Lower leg skin (tissue), 4 donors: ENCODE results near the gene ZNF219. TPM values are rescaled to one million over a fixed set of nuclear protein-coding genes. Genes with fewer than 3 reads are reported as not detected.

ENCODE experiments used
- DNase-seq, 2 donors: peaks; one replicate each; pipeline ENCODE4 v3.0.0-alpha.2; 2019; ENCODE audit warnings: low spot score in 2 of 2
- H3K4me3 ChIP-seq: fragments of 200-600 bp; sonication (generic); 2 replicates; pipeline ENCODE4 v1.5.1; 2017; ENCODE audit warnings: mild to moderate bottlenecking, low read depth; ENCODE audit not compliant: poor library complexity, severe bottlenecking
- CTCF ChIP-seq, 3 donors: fragments of 450-650 bp; IDR thresholded peaks; one replicate each; pipeline ENCODE4 v1.5.1; 2016; ENCODE audit warnings: antibody characterized with exemption in 3 of 3, mild to moderate bottlenecking in 3 of 3, moderate library complexity in 2 of 3
- POLR2A ChIP-seq, 2 donors: fragments of 450-650 bp; IDR thresholded peaks; one replicate each; pipeline ENCODE4 v1.6.1; 2016 to 2017; ENCODE audit warnings: antibody characterized with exemption in 2 of 2, mild to moderate bottlenecking in 1 of 2, moderate library complexity in 1 of 2
- WGBS, 2 donors: methylation state at CpG; one replicate each; pipeline ENCODE4 v1.1.5; 2018; 5-methylcytosine and 5-hydroxymethylcytosine counted together
- intact Hi-C: fragments of 100-400 bp; cut with DNase I; formaldehyde crosslinking; loops from one replicate; pipeline ENCODE4 v1.15.0; 2023; ENCODE audit warnings: low total_unique reads
- total RNA-seq, 4 donors: library from RNA; depleted of rRNA; stranded (reverse); fragments of >200 nt; gene quantifications; one replicate each; pipeline ENCODE4 v1.1.0, GENCODE V29; 2016

ZNF219 gene
- total RNA-seq, 4 donors from 2014 or later: 56.9 to 89.9 (median 82.2) TPM

- intact Hi-C loops: no loop called here
- H3K4me3 ChIP-seq: no peak overlapping the region
- TF ChIP-seq CTCF (IDR thresholded peaks at IDR 0.05): no peak
- no peak for TF ChIP-seq POLR2A (IDR thresholded peaks at IDR 0.05)
- DNase-seq: peak in 1 of 2 donors; percentile 80
- 34 to 52% methylated on average over 3 of the region's 3 CpGs for WGBS, 2 donors
Measured at GRCh38 chr14:21063479-21063878, 35.0 kb downstream of the ZNF219 start.

DNA sequence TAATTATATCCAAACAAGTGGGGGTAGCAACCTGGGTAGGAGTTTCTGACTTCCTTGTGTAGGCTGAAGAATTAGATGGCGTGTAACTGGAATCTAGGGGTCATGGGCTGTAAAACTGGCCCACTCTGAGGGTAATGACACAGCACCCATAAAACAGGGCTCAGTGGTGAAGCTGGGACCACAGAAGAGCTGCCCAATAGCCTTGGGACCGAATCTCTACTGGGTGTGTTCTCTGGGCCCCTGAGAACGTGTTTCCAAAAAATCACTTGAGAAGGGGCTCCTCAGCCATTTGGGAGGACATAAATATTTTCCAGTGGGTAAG, 37.1 kb downstream of the ZNF219 start:
- no peak for TF ChIP-seq POLR2A (IDR thresholded peaks at IDR 0.05)
- TF ChIP-seq CTCF (IDR thresholded peaks at IDR 0.05): no peak
- no peak overlapping the region for H3K4me3 ChIP-seq
- 83 to 94% methylated on average over 3 of the region's 3 CpGs for WGBS, 2 donors
- no peak for DNase-seq
- intact Hi-C loops: no loop called here

- DNase-seq: peak in 1 of 2 donors; percentile 10
- 74 to 80% methylated on average over 13 of the region's 13 CpGs for WGBS, 2 donors
- H3K4me3 ChIP-seq: no peak overlapping the region
- intact Hi-C loops: no loop called here
- no peak for TF ChIP-seq POLR2A (IDR thresholded peaks at IDR 0.05)
- no peak for TF ChIP-seq CTCF (IDR thresholded peaks at IDR 0.05)
Measured at GRCh38 chr14:21060614-21061346, 37.7 kb downstream of the ZNF219 start.

GRCh38 chr14:21059842-21060613, 38.4 kb downstream of the ZNF219 start:
- intact Hi-C loops: no loop called here
- H3K4me3 ChIP-seq: no peak overlapping the region
- WGBS, 2 donors: 62 to 63% methylated on average over 8 of the region's 8 CpGs
- peak in 1 of 2 donors; percentile 13 for DNase-seq
- TF ChIP-seq CTCF (IDR thresholded peaks at IDR 0.05): no peak
- no peak for TF ChIP-seq POLR2A (IDR thresholded peaks at IDR 0.05)

GRCh38 chr14:21058903-21059302, 39.6 kb downstream of the ZNF219 start:
- 89 to 94% methylated on average over 5 of the region's 5 CpGs for WGBS, 2 donors
- TF ChIP-seq CTCF (IDR thresholded peaks at IDR 0.05): no peak
- no peak for TF ChIP-seq POLR2A (IDR thresholded peaks at IDR 0.05)
- no peak overlapping the region for H3K4me3 ChIP-seq
- peak in 1 of 2 donors; percentile 21 for DNase-seq
- intact Hi-C loops: no loop called here
